Measurements from ENCODE around the gene ABCA5. TPM values are rescaled to one million over a fixed set of nuclear protein-coding genes. Genes with fewer than 3 reads are reported as not detected.

The ABCA5 gene
- total and polyA plus RNA-seq, 2 of the 13 experiments (the other 11 are each of a cell fraction or from before 2014, with no cell fraction given): 9.7 to 10.1 TPM

DNA sequence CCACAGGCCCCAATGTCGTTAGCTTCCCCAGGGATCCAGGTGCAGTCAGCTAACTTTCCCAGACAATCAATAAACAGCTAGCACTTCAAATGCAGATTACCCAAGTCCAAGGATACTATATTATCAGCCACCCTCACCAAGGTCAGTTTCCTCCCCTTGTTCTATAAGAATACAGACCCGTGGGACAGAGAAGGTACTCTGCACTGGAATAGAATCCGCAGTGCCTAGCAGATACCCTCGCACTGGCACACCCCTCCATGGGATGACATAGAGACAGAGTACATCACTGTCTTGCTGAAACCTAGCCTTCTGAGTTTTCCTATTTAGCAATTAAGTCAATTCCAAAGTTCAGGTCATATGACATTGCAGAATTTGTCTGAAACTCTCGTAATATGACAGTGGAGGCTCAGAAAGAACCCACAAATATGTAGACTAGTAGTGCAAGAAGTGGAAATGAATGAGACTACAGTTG lies 58.4 kb downstream of the ABCA5 start (continued):
- TF ChIP-seq, protein P1, sequence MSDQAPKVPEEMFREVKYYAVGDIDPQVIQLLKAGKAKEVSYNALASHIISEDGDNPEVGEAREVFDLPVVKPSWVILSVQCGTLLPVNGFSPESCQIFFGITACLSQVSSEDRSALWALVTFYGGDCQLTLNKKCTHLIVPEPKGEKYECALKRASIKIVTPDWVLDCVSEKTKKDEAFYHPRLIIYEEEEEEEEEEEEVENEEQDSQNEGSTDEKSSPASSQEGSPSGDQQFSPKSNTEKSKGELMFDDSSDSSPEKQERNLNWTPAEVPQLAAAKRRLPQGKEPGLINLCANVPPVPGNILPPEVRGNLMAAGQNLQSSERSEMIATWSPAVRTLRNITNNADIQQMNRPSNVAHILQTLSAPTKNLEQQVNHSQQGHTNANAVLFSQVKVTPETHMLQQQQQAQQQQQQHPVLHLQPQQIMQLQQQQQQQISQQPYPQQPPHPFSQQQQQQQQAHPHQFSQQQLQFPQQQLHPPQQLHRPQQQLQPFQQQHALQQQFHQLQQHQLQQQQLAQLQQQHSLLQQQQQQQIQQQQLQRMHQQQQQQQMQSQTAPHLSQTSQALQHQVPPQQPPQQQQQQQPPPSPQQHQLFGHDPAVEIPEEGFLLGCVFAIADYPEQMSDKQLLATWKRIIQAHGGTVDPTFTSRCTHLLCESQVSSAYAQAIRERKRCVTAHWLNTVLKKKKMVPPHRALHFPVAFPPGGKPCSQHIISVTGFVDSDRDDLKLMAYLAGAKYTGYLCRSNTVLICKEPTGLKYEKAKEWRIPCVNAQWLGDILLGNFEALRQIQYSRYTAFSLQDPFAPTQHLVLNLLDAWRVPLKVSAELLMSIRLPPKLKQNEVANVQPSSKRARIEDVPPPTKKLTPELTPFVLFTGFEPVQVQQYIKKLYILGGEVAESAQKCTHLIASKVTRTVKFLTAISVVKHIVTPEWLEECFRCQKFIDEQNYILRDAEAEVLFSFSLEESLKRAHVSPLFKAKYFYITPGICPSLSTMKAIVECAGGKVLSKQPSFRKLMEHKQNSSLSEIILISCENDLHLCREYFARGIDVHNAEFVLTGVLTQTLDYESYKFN (CRISPR knock-in tag; conservative IDR thresholded peaks at IDR 0.05): peak; percentile 74
- TF ChIP-seq DR1 (CRISPR knock-in tag; IDR thresholded peaks at IDR 0.05) (no peak), ZMYM2 (CRISPR knock-in tag; IDR thresholded peaks at IDR 0.05) (0 out of 2 replicates have a peak, but pooled peaks have one; percentile 21), ZNF503 (CRISPR knock-in tag; IDR thresholded peaks at IDR 0.05) (peak; percentile 67; the same call in 1 of the 2 replicates), FOXO1 (CRISPR knock-in tag; IDR thresholded peaks at IDR 0.05) (no peak), CENPX (CRISPR knock-in tag; IDR thresholded peaks at IDR 0.05) (no peak), SALL1 (CRISPR knock-in tag; IDR thresholded peaks at IDR 0.05) (peak; percentile 89), NR2C2 (CRISPR knock-in tag; IDR thresholded peaks at IDR 0.05; ENCODE audit: borderline replicate concordance) (peak; percentile 67; the same call in 1 of the 2 replicates), GZF1 (CRISPR knock-in tag; IDR thresholded peaks at IDR 0.05) (no peak), ZNF776 (CRISPR knock-in tag; IDR thresholded peaks at IDR 0.05) (no peak), FOXP4 (CRISPR knock-in tag; IDR thresholded peaks at IDR 0.05) (peak; percentile 47; the same call in 1 of the 2 replicates), SRSF4 (IDR thresholded peaks at IDR 0.05; ENCODE audit: low read depth, low read length, poor library complexity, severe bottlenecking) (no peak), ZNF598 (CRISPR knock-in tag; IDR thresholded peaks at IDR 0.05; ENCODE audit: borderline replicate concordance) (no peak), JUNB (CRISPR knock-in tag; IDR thresholded peaks at IDR 0.05; ENCODE audit: borderline replicate concordance) (no peak), EHMT2 (IDR thresholded peaks at IDR 0.05; ENCODE audit: borderline replicate concordance, low read depth, low read length) (peak; percentile 27; the same call in 1 of the 2 replicates), HMG20A (CRISPR knock-in tag; IDR thresholded peaks at IDR 0.05; ENCODE audit: borderline replicate concordance) (peak; percentile 91), CREB1 (IDR thresholded peaks at IDR 0.05) (peak; percentile 77), CREB1 (CRISPR knock-in tag; IDR thresholded peaks at IDR 0.05) (peak; percentile 52), ZNF709 (CRISPR knock-in tag; IDR thresholded peaks at IDR 0.05) (no peak)
- TF ChIP-seq, protein P2, sequence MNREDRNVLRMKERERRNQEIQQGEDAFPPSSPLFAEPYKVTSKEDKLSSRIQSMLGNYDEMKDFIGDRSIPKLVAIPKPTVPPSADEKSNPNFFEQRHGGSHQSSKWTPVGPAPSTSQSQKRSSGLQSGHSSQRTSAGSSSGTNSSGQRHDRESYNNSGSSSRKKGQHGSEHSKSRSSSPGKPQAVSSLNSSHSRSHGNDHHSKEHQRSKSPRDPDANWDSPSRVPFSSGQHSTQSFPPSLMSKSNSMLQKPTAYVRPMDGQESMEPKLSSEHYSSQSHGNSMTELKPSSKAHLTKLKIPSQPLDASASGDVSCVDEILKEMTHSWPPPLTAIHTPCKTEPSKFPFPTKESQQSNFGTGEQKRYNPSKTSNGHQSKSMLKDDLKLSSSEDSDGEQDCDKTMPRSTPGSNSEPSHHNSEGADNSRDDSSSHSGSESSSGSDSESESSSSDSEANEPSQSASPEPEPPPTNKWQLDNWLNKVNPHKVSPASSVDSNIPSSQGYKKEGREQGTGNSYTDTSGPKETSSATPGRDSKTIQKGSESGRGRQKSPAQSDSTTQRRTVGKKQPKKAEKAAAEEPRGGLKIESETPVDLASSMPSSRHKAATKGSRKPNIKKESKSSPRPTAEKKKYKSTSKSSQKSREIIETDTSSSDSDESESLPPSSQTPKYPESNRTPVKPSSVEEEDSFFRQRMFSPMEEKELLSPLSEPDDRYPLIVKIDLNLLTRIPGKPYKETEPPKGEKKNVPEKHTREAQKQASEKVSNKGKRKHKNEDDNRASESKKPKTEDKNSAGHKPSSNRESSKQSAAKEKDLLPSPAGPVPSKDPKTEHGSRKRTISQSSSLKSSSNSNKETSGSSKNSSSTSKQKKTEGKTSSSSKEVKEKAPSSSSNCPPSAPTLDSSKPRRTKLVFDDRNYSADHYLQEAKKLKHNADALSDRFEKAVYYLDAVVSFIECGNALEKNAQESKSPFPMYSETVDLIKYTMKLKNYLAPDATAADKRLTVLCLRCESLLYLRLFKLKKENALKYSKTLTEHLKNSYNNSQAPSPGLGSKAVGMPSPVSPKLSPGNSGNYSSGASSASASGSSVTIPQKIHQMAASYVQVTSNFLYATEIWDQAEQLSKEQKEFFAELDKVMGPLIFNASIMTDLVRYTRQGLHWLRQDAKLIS (CRISPR knock-in tag; IDR thresholded peaks at IDR 0.05): no peak
